Mesenchymal stem cell (in vitro differentiated cells and primary cell): ENCODE results near the gene PAPPA2.

ENCODE experiments used
- DNase-seq: peaks from one replicate; pipeline ENCODE4 v3.0.0-alpha.2; 2013
- H2AFZ ChIP-seq: one replicate; pipeline ENCODE4 v1.6.1; 2013; ENCODE audit warnings: low read depth, mild to moderate bottlenecking, control low read depth, inconsistent platforms, low read length, moderate library complexity
- H2AK5ac ChIP-seq: 2 replicates; pipeline ENCODE4 v1.6.1; 2013; ENCODE audit warnings: low read length, moderate library complexity, mild to moderate bottlenecking, inconsistent platforms; ENCODE audit not compliant: severe bottlenecking
- H2BK120ac ChIP-seq: one replicate; pipeline ENCODE4 v1.6.1; 2013; ENCODE audit warnings: low read depth, mild to moderate bottlenecking, inconsistent platforms, low read length, moderate library complexity
- H2BK12ac ChIP-seq, 2 experiments: one replicate each; pipeline ENCODE4 v1.6.1; 2013; ENCODE audit warnings: inconsistent platforms in 2 of 2, low read length in 2 of 2, mild to moderate bottlenecking in 2 of 2, moderate library complexity in 2 of 2, control low read depth in 1 of 2
- H2BK15ac ChIP-seq: one replicate; pipeline ENCODE4 v1.6.1; 2013; ENCODE audit warnings: mild to moderate bottlenecking, low read depth, inconsistent platforms; ENCODE audit not compliant: poor library complexity, severe bottlenecking
- H2BK5ac ChIP-seq: 2 replicates; pipeline ENCODE4 v1.6.1; 2013; ENCODE audit warnings: low read depth, mild to moderate bottlenecking, low read length, control low read depth, inconsistent platforms; ENCODE audit not compliant: poor library complexity, severe bottlenecking
- H3K14ac ChIP-seq, 2 experiments: one replicate each; pipeline ENCODE4 v1.6.1; 2013; ENCODE audit warnings: inconsistent platforms in 2 of 2, low read length in 2 of 2, control low read depth in 1 of 2, mild to moderate bottlenecking in 1 of 2, moderate library complexity in 1 of 2
- H3K18ac ChIP-seq, 2 experiments: one replicate each; pipeline ENCODE4 v1.6.1; 2013; ENCODE audit warnings: inconsistent platforms in 2 of 2, low read length in 2 of 2, control low read depth in 1 of 2, low read depth in 1 of 2, mild to moderate bottlenecking in 1 of 2
- H3K23ac ChIP-seq, 2 experiments: one replicate each; pipeline ENCODE4 v1.6.1; 2013; ENCODE audit warnings: inconsistent platforms in 2 of 2, low read length in 2 of 2, mild to moderate bottlenecking in 2 of 2, moderate library complexity in 2 of 2, control low read depth in 1 of 2
- H3K27ac ChIP-seq: 2 replicates; pipeline ENCODE4 v1.5.1; 2013; ENCODE audit warnings: mild to moderate bottlenecking, moderate library complexity, low read length, control low read depth, inconsistent platforms; ENCODE audit not compliant: poor library complexity, severe bottlenecking
- H3K27me3 ChIP-seq, 2 experiments: 2 replicates each; pipeline versions ENCODE4 v1.6.1 to v1.7.0; 2013; ENCODE audit warnings: low read length in 2 of 2, mild to moderate bottlenecking in 2 of 2, moderate library complexity in 2 of 2, control low read depth in 1 of 2, inconsistent platforms in 1 of 2; ENCODE audit not compliant: control insufficient read depth in 1 of 2, insufficient read depth in 1 of 2
- H3K36me3 ChIP-seq, 2 experiments: 2 replicates each; pipeline versions ENCODE4 v1.6.1 to v1.7.0; 2013; ENCODE audit warnings: low read length in 2 of 2, control low read depth in 1 of 2, inconsistent platforms in 1 of 2, low read depth in 1 of 2, mild to moderate bottlenecking in 1 of 2; ENCODE audit not compliant: insufficient read depth in 2 of 2, control insufficient read depth in 1 of 2
- H3K4ac ChIP-seq, 2 experiments: one replicate each; pipeline ENCODE4 v1.6.1; 2013; ENCODE audit warnings: inconsistent platforms in 2 of 2, low read length in 2 of 2, mild to moderate bottlenecking in 2 of 2, moderate library complexity in 2 of 2, control low read depth in 1 of 2, low read depth in 1 of 2
- H3K4me1 ChIP-seq: 2 replicates; pipeline ENCODE4 v1.6.1; 2013; ENCODE audit warnings: low read depth, low read length, control low read depth; ENCODE audit not compliant: control insufficient read depth, insufficient read depth
- H3K4me2 ChIP-seq: 2 replicates; pipeline ENCODE4 v1.6.1; 2013; ENCODE audit warnings: low read length, mild to moderate bottlenecking, inconsistent platforms; ENCODE audit not compliant: poor library complexity, severe bottlenecking
- H3K4me3 ChIP-seq, 2 experiments: 2 replicates each; pipeline versions ENCODE4 v1.5.1 to v1.7.0; 2013; ENCODE audit warnings: low read length in 2 of 2, mild to moderate bottlenecking in 2 of 2, control low read depth in 1 of 2, low read depth in 1 of 2; ENCODE audit not compliant: insufficient read depth in 1 of 2
- H3K79me1 ChIP-seq: replicated peaks from 2 replicates; pipeline ENCODE4 v1.6.1; 2013; ENCODE audit warnings: mild to moderate bottlenecking, control low read depth, low read length, inconsistent platforms; ENCODE audit not compliant: poor library complexity, severe bottlenecking
- H3K9ac ChIP-seq: 2 replicates; pipeline ENCODE4 v1.7.0; 2013; ENCODE audit warnings: mild to moderate bottlenecking, low read length, moderate library complexity
- H3K9me3 ChIP-seq: 2 replicates; pipeline ENCODE4 v1.7.0; 2013; ENCODE audit warnings: mild to moderate bottlenecking, low read length; ENCODE audit not compliant: control insufficient read depth
- H4K8ac ChIP-seq: one replicate; pipeline ENCODE4 v1.6.1; 2013; ENCODE audit warnings: inconsistent platforms, mild to moderate bottlenecking, low read length, moderate library complexity
- H4K91ac ChIP-seq: one replicate; pipeline ENCODE4 v1.6.1; 2013; ENCODE audit warnings: mild to moderate bottlenecking, low read length, inconsistent platforms
- WGBS: methylation state at CpG from one replicate; pipeline ENCODE4 v1.1.7; 2013; ENCODE audit warnings: mixed read lengths; 5-methylcytosine and 5-hydroxymethylcytosine counted together

The PAPPA2 gene

GRCh38 chr1:176436251-176436650, 26.7 kb upstream of the PAPPA2 start:
- H4K91ac ChIP-seq = no peak overlapping the region
- no peak overlapping the region for H3K14ac ChIP-seq
- no peaks in the 10 kb centered on the region for H3K79me1 ChIP-seq
- H3K4me1 ChIP-seq = no peaks in the 10 kb centered on the region
- no peak overlapping the region for H2BK15ac ChIP-seq
- no peak overlapping the region for H3K4me2 ChIP-seq
- H3K4me3 ChIP-seq = no peak overlapping the region
- no peaks in the 10 kb centered on the region for H3K27me3 ChIP-seq
- no peaks in the 10 kb centered on the region for H3K36me3 ChIP-seq
- DNase-seq = no peak
- H3K27ac ChIP-seq = no peak overlapping the region
- no peak overlapping the region for H2BK120ac ChIP-seq
- H3K9me3 ChIP-seq = peaks cover 3% of the 10 kb centered on the region
- no peak overlapping the region for H3K18ac ChIP-seq
- no peak overlapping the region for H2BK5ac ChIP-seq
- no peak overlapping the region for H2AK5ac ChIP-seq
- no peak overlapping the region for H2BK12ac ChIP-seq
- H2AFZ ChIP-seq = no peak overlapping the region
- H3K9ac ChIP-seq = no peak overlapping the region
- H3K23ac ChIP-seq = no peak overlapping the region
- H3K4ac ChIP-seq = no peak overlapping the region
- no peak overlapping the region for H4K8ac ChIP-seq

- H3K79me1 ChIP-seq = no peaks in the 10 kb centered on the region
- H3K4me1 ChIP-seq = no peaks in the 10 kb centered on the region
- H3K4me2 ChIP-seq = no peak overlapping the region
- H3K9me3 ChIP-seq = peaks cover 3% of the 10 kb centered on the region
- H2BK15ac ChIP-seq = no peak overlapping the region
- no peak overlapping the region for H2AK5ac ChIP-seq
- no peak overlapping the region for H3K9ac ChIP-seq
- no peak overlapping the region for H4K91ac ChIP-seq
- DNase-seq = no peak
- H3K23ac ChIP-seq = no peak overlapping the region
- H2BK5ac ChIP-seq = no peak overlapping the region
- H3K27me3 ChIP-seq = no peaks in the 10 kb centered on the region
- no peak overlapping the region for H2BK12ac ChIP-seq
- no peak overlapping the region for H3K18ac ChIP-seq
- H3K4me3 ChIP-seq = no peak overlapping the region
- no peak overlapping the region for H2AFZ ChIP-seq
- H3K36me3 ChIP-seq = no peaks in the 10 kb centered on the region
- 100% methylated on average over 2 of the region's 2 CpGs for WGBS
- no peak overlapping the region for H3K27ac ChIP-seq
- no peak overlapping the region for H4K8ac ChIP-seq
- H3K14ac ChIP-seq = no peak overlapping the region
- H3K4ac ChIP-seq = no peak overlapping the region
- H2BK120ac ChIP-seq = no peak overlapping the region
These were observed 22.8 kb upstream of the PAPPA2 start for GRCh38 chr1:176440176-176440575.

GRCh38 chr1:176444286-176444685, 18.7 kb upstream of the PAPPA2 start:
- Histone ChIP-seq H4K8ac (no peak overlapping the region), H3K27me3 (no peaks in the 10 kb centered on the region), H3K9me3 (no peaks in the 10 kb centered on the region), H3K4me3 (no peak overlapping the region), H2BK12ac (no peak overlapping the region), H2AK5ac (no peak overlapping the region), H2BK15ac (no peak overlapping the region), H3K36me3 (no peaks in the 10 kb centered on the region), H3K4ac (no peak overlapping the region), H2BK5ac (no peak overlapping the region), H3K18ac (no peak overlapping the region), H4K91ac (no peak overlapping the region), H3K4me2 (no peak overlapping the region), H3K79me1 (no peaks in the 10 kb centered on the region), H3K23ac (no peak overlapping the region), H3K9ac (no peak overlapping the region), H3K4me1 (no peaks in the 10 kb centered on the region), H2AFZ (no peak overlapping the region), H2BK120ac (no peak overlapping the region), H3K14ac (no peak overlapping the region), H3K27ac (no peak overlapping the region)
- 73% methylated on average over 1 of the region's 4 CpGs for WGBS
- DNase-seq = no peak

- Histone ChIP-seq H3K4me3 (no peak overlapping the region), H2AFZ (no peak overlapping the region), H3K9me3 (no peaks in the 10 kb centered on the region), H3K14ac (no peak overlapping the region), H2BK12ac (no peak overlapping the region), H3K4ac (no peak overlapping the region), H3K23ac (no peak overlapping the region), H3K79me1 (no peaks in the 10 kb centered on the region), H4K8ac (no peak overlapping the region), H3K36me3 (no peaks in the 10 kb centered on the region), H2BK5ac (no peak overlapping the region), H3K27me3 (no peaks in the 10 kb centered on the region), H3K4me2 (no peak overlapping the region), H3K9ac (no peak overlapping the region), H4K91ac (no peak overlapping the region), H2BK15ac (no peak overlapping the region), H3K18ac (no peak overlapping the region), H3K27ac (no peak overlapping the region), H3K4me1 (no peaks in the 10 kb centered on the region), H2AK5ac (no peak overlapping the region), H2BK120ac (no peak overlapping the region)
- 28% methylated on average over 1 of the region's 2 CpGs for WGBS
- no peak for DNase-seq
These were observed 17.6 kb upstream of the PAPPA2 start for GRCh38 chr1:176445402-176445801.
